OCI-LY7 (cell line): Measurements from ENCODE around the gene HTRA2. TPM values are rescaled to one million over a fixed set of nuclear protein-coding genes. Genes with fewer than 3 reads are reported as not detected.

Experiments used
- BruUV-seq: library from RNA; stranded (reverse); fragments of 400-500 nt; replicated peaks from 2 replicates; lab custom pipeline; 2021; lab: Mats Ljungman, UMichigan
- CTCF ChIA-PET: fragments of 300-600 bp; sonication (Branson Sonifier 250); formaldehyde crosslinking; loops from one replicate; lab custom pipeline; 2022; ENCODE audit warnings: antibody characterized with exemption; ENCODE audit not compliant: unreplicated experiment; lab: Charles Lee
- POLR2A ChIA-PET: fragments of 300-600 bp; sonication (Branson Sonifier 250); formaldehyde crosslinking; loops from one replicate; lab custom pipeline; 2022; ENCODE audit warnings: antibody characterized with exemption; lab: Charles Lee
- DNase-seq: peaks from one replicate; pipeline ENCODE4 v3.0.0-alpha.2; 2015; ENCODE audit warnings: low spot score
- H2AFZ ChIP-seq: fragments of 200-600 bp; sonication (generic), shearing (Covaris generic); 2 replicates; pipeline ENCODE4 v1.6.1; 2014; ENCODE audit warnings: mild to moderate bottlenecking, antibody characterized with exemption, low read length, moderate library complexity
- H3K27ac ChIP-seq: fragments of 200-600 bp; sonication (generic); 2 replicates; pipeline ENCODE4 v1.5.1; 2014; ENCODE audit warnings: mixed run types, low read depth, mild to moderate bottlenecking, moderate library complexity, low read length, inconsistent platforms; ENCODE audit not compliant: poor library complexity, severe bottlenecking
- H3K36me3 ChIP-seq: fragments of 200-600 bp; sonication (generic); 2 replicates; pipeline ENCODE4 v1.6.1; 2014; ENCODE audit warnings: mild to moderate bottlenecking, antibody characterized with exemption, low read length, moderate library complexity, mixed read lengths; ENCODE audit not compliant: insufficient read depth
- H3K4me1 ChIP-seq: fragments of 200-600 bp; sonication (generic); 2 replicates; pipeline ENCODE4 v1.5.1; 2014; ENCODE audit warnings: mild to moderate bottlenecking, low read length; ENCODE audit not compliant: insufficient read depth, poor library complexity, severe bottlenecking
- H3K4me2 ChIP-seq: fragments of 200-600 bp; sonication (generic); 2 replicates; pipeline ENCODE4 v1.6.1; 2014; ENCODE audit warnings: mild to moderate bottlenecking, low read length
- H3K4me3 ChIP-seq: fragments of 200-600 bp; sonication (generic); 2 replicates; pipeline ENCODE4 v1.5.1; 2014; ENCODE audit warnings: mild to moderate bottlenecking, low read depth, low read length; ENCODE audit not compliant: poor library complexity, severe bottlenecking
- H3K79me2 ChIP-seq: fragments of 200-600 bp; sonication (generic); 2 replicates; pipeline ENCODE4 v1.6.1; 2016; ENCODE audit warnings: low read depth, mild to moderate bottlenecking, low read length, moderate library complexity, mixed read lengths; ENCODE audit not compliant: insufficient read depth
- H3K9me2 ChIP-seq: fragments of 200-600 bp; sonication (generic); 2 replicates; pipeline ENCODE4 v1.6.1; 2016; ENCODE audit warnings: mild to moderate bottlenecking, low read length, mixed read lengths; ENCODE audit not compliant: insufficient read depth
- H3K9me3 ChIP-seq: fragments of 200-600 bp; sonication (generic); 2 replicates; pipeline ENCODE4 v1.6.1; 2014; ENCODE audit warnings: mild to moderate bottlenecking, mixed run types, low read length, mixed read lengths
- H4K20me1 ChIP-seq: fragments of 200-600 bp; sonication (generic); 2 replicates; pipeline ENCODE4 v1.6.1; 2014; ENCODE audit warnings: mild to moderate bottlenecking, antibody characterized with exemption, low read length, moderate library complexity, mixed read lengths; ENCODE audit not compliant: insufficient read depth
- EZH2phosphoT487 ChIP-seq: fragments of 200-600 bp; sonication (generic); IDR thresholded peaks from 2 replicates; pipeline ENCODE4 v1.6.1; 2018; ENCODE audit warnings: low read depth, borderline replicate concordance, mild to moderate bottlenecking, mixed run types, antibody characterized with exemption, low read length, moderate library complexity, mixed read lengths
- intact Hi-C: fragments of 100-400 bp; cut with micrococcal nuclease; formaldehyde crosslinking; loops from one replicate; pipeline ENCODE4 v1.10.0; 2022; ENCODE audit not compliant: unreplicated experiment
- total RNA-seq, 2 experiments: library from RNA; depleted of rRNA in 1 of 2; stranded (reverse); fragments of >200 nt in 1 of 2; shearing (Covaris generic) in 1 of 2; gene quantifications; 2 replicates each; pipeline ENCODE4 v1.2.3, GENCODE V29; 2014 to 2022
- TF ChIP-seq, protein P1 (sequence below): fragments of 200-600 bp; sonication (generic); conservative IDR thresholded peaks from 2 replicates; pipeline ENCODE4 v1.5.1; 2014; ENCODE audit warnings: mild to moderate bottlenecking, antibody characterized with exemption, low read length, moderate library complexity, mixed read lengths

The HTRA2 gene
- total RNA-seq, 2 experiments from 2014 or later = 50.7 to 54.8 TPM

- intact Hi-C loops = no loop called here
- H3K36me3 ChIP-seq = no peaks in the 10 kb centered on the region
- H2AFZ ChIP-seq = peak overlapping the region; percentile 63
- H4K20me1 ChIP-seq = no peaks in the 10 kb centered on the region
- TF ChIP-seq EZH2phosphoT487 = no peak
- TF ChIP-seq, protein P1, sequence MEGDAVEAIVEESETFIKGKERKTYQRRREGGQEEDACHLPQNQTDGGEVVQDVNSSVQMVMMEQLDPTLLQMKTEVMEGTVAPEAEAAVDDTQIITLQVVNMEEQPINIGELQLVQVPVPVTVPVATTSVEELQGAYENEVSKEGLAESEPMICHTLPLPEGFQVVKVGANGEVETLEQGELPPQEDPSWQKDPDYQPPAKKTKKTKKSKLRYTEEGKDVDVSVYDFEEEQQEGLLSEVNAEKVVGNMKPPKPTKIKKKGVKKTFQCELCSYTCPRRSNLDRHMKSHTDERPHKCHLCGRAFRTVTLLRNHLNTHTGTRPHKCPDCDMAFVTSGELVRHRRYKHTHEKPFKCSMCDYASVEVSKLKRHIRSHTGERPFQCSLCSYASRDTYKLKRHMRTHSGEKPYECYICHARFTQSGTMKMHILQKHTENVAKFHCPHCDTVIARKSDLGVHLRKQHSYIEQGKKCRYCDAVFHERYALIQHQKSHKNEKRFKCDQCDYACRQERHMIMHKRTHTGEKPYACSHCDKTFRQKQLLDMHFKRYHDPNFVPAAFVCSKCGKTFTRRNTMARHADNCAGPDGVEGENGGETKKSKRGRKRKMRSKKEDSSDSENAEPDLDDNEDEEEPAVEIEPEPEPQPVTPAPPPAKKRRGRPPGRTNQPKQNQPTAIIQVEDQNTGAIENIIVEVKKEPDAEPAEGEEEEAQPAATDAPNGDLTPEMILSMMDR = no peak
- peak overlapping the region; percentile 13; the same call in 1 of the 2 replicates for H3K4me2 ChIP-seq
- H3K27ac ChIP-seq = no peak overlapping the region
- H3K9me3 ChIP-seq = no peaks in the 10 kb centered on the region
- ChIA-PET POLR2A (interaction anchor here (0.6 to 0.7 kb wide), 3 partner anchors 27 to 115 kb away, joined by 3 to 4 read pairs (median 3); partner anchors contain the start of gene MOGS), CTCF (interaction anchor here (1.1 kb wide), 1 partner anchor 15 kb away, joined by 4 read pairs; no protein-coding TSS in a partner anchor)
- no peaks in the 10 kb centered on the region for H3K9me2 ChIP-seq
- BruUV-seq = no TSS peak
- peaks cover 19% of the 10 kb centered on the region for H3K4me1 ChIP-seq
- H3K4me3 ChIP-seq = no peak overlapping the region
- H3K79me2 ChIP-seq = no peaks in the 10 kb centered on the region
- DNase-seq = peak; percentile 34
These were observed 41.3 kb downstream of the HTRA2 start for GRCh38 chr2:74571058-74571457.

DNA sequence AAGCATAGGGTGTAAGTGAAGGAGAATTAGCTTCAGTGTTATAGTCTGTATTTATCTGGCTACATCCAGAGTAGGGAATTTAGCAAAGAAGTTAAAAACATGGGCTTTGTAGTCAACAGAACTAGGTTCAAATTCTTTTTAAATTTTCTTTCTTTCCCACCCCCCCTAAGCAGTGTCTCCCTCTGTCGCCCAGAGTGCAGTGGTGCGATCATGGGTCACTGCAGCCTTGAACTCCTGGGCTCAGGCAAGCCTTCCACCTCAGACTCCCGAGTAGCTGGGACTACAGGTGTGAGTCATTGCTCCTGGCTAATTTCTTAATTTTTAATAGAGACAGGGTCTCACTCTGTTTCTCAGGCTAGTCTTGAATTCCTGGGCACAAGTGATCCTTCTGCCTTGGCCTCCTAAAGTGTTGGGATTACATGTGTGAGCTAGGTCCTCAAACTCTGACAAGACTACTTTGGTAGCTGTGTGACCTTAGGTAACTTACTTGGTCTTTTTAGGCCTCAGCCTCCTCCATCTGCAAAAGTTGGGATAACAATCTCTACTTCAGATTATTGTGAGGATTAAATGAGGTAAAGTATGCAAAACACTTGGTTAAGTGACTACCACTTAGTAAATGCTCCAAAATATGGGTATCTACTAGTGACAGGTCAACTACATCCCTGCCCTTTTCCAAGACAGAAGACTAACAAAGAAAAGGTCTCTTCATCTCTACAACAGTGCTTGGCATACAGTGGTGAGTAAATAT is 42.6 kb downstream of the HTRA2 start:
- no peaks in the 10 kb centered on the region for H3K79me2 ChIP-seq
- no peaks in the 10 kb centered on the region for H3K36me3 ChIP-seq
- H3K9me2 ChIP-seq = no peaks in the 10 kb centered on the region
- ChIA-PET POLR2A (interaction anchor here (0.7 to 1.3 kb wide), 2 partner anchors 11 to 13 kb away, joined by 3 to 4 read pairs; no protein-coding TSS in a partner anchor), CTCF (no interaction called here)
- peaks cover 23% of the 10 kb centered on the region for H3K4me1 ChIP-seq
- H4K20me1 ChIP-seq = no peaks in the 10 kb centered on the region
- no TSS peak for BruUV-seq
- intact Hi-C loops = no loop called here
- TF ChIP-seq, protein P1 = peak; percentile 65
- TF ChIP-seq EZH2phosphoT487 = no peak
- H3K4me3 ChIP-seq = no peak overlapping the region
- H2AFZ ChIP-seq = peak overlapping the region; percentile 39; the same call in 1 of the 2 replicates
- H3K27ac ChIP-seq = no peak overlapping the region
- H3K9me3 ChIP-seq = no peaks in the 10 kb centered on the region
- no peak overlapping the region for H3K4me2 ChIP-seq
- DNase-seq = no peak
